K562 (cell line): Measurements from ENCODE around the gene ADCY5. TPM values are rescaled to one million over a fixed set of nuclear protein-coding genes. Genes with fewer than 3 reads are reported as not detected.

Experiments used
- ATAC-seq: fragments of 200-7000 bp; cut with Tn5 transposase; 3 replicates; pipeline ENCODE4 v1.9.1; 2020; ENCODE audit warnings: moderate library complexity
- BruUV-seq: library from RNA; stranded (reverse); fragments of 400-500 nt; replicated peaks from 2 replicates; lab custom pipeline; 2021; lab: Mats Ljungman, UMichigan
- CTCF ChIA-PET: fragments of 300-600 bp; formaldehyde crosslinking; extraction: SDS; loops from one replicate; lab custom pipeline; 2021; ENCODE audit warnings: low intra/inter-chr PET ratio; lab: Yijun Ruan, JAX
- POLR2A ChIA-PET: fragments of 300-600, 350-650 bp; sonication (Branson Sonifier 250); formaldehyde crosslinking; extraction: SDS; loops from one replicate; lab custom pipeline; 2021; ENCODE audit warnings: antibody characterized with exemption, inconsistent platforms; lab: Yijun Ruan, JAX
- DNase-seq, 4 experiments: peaks; one replicate each; pipeline versions ENCODE4 v3.0.0 to v3.0.0-alpha.2; 2011 to 2018; ENCODE audit warnings: low spot score in 3 of 4, mixed read lengths in 3 of 4; ENCODE audit errors: extremely low read depth in 1 of 4
- FAIRE-seq: peaks from 2 replicates; lab custom pipeline; 2011; peaks lifted over from hg19 to GRCh38; lab: Jason Lieb, UNC
- H2AFZ ChIP-seq: 2 replicates; pipeline ENCODE4 v1.6.0; 2011; ENCODE audit warnings: low read depth, low read length, control low read depth, inconsistent platforms
- H3K27ac ChIP-seq: fragments of 200-600 bp; 3 replicates; pipeline ENCODE4 v1.8.0; 2011; ENCODE audit warnings: low read depth, mild to moderate bottlenecking, control low read depth, inconsistent platforms, low read length, moderate library complexity, mixed read lengths; ENCODE audit errors: extremely low read depth
- H3K27me3 ChIP-seq, 2 experiments: fragments of 300-600 bp in 1 of 2; 2 replicates in 1 of 2; 3 replicates in 1 of 2; pipeline versions ENCODE4 v1.6.0 to v1.8.0; 2011; ENCODE audit warnings: inconsistent platforms in 2 of 2, low read length in 2 of 2, mild to moderate bottlenecking in 1 of 2, mixed read lengths in 1 of 2, moderate library complexity in 1 of 2; ENCODE audit not compliant: control insufficient read depth in 2 of 2, insufficient read depth in 2 of 2
- H3K36me3 ChIP-seq: fragments of 300-600 bp; 3 replicates; pipeline ENCODE4 v1.8.0; 2011; ENCODE audit warnings: mild to moderate bottlenecking, low read length, inconsistent platforms; ENCODE audit not compliant: control insufficient read depth, insufficient read depth
- H3K4me1 ChIP-seq, 2 experiments: fragments of 200-600 bp in 1 of 2; replicated peaks in 1 of 2; 2 replicates in 1 of 2; 3 replicates in 1 of 2; pipeline versions ENCODE4 v1.5.1 to v1.8.0; 2011; ENCODE audit warnings: inconsistent platforms in 2 of 2, low read length in 2 of 2, mild to moderate bottlenecking in 1 of 2, mixed read lengths in 1 of 2, moderate library complexity in 1 of 2; ENCODE audit not compliant: control insufficient read depth in 2 of 2, insufficient read depth in 2 of 2
- H3K4me2 ChIP-seq: 2 replicates; pipeline ENCODE4 v1.6.1; 2011; ENCODE audit warnings: low read length, control low read depth, inconsistent platforms, mixed read lengths; ENCODE audit not compliant: insufficient read depth
- H3K4me3 ChIP-seq: fragments of 200-600 bp; sonication (generic), shearing (Covaris generic); 2 replicates; pipeline ENCODE4 v1.5.1; 2016; ENCODE audit warnings: control low read depth, inconsistent platforms
- H3K79me2 ChIP-seq: fragments of 200-600 bp; 3 replicates; pipeline ENCODE4 v1.8.0; 2011; ENCODE audit warnings: low read length, inconsistent platforms; ENCODE audit not compliant: control insufficient read depth, insufficient read depth
- H3K9ac ChIP-seq, 2 experiments: 2 replicates each; pipeline versions ENCODE4 v1.6.0 to v1.6.1; 2011; ENCODE audit warnings: low read depth in 2 of 2, low read length in 2 of 2, control low read depth in 1 of 2, inconsistent platforms in 1 of 2, mild to moderate bottlenecking in 1 of 2, mixed read lengths in 1 of 2; ENCODE audit not compliant: insufficient read depth in 1 of 2
- H3K9me1 ChIP-seq: one replicate; pipeline ENCODE4 v1.6.0; 2011; ENCODE audit warnings: inconsistent platforms, mild to moderate bottlenecking, low read length, moderate library complexity; ENCODE audit not compliant: control insufficient read depth, insufficient read depth
- H3K9me3 ChIP-seq: replicated peaks from 2 replicates; pipeline ENCODE4 v1.5.1; 2011; ENCODE audit warnings: low read depth, low read length, inconsistent platforms; ENCODE audit not compliant: control insufficient read depth, insufficient read depth
- H4K20me1 ChIP-seq: replicated peaks from 2 replicates; pipeline ENCODE4 v1.6.1; 2011; ENCODE audit warnings: low read length, inconsistent platforms, mixed read lengths; ENCODE audit not compliant: control insufficient read depth, insufficient read depth
- CTCF ChIP-seq, 3 experiments: IDR thresholded peaks in 2 of 3; conservative IDR thresholded peaks in 1 of 3; 2 replicates each; pipeline ENCODE4 v1.5.1; 2011 to 2012; ENCODE audit warnings: low read length in 3 of 3, mild to moderate bottlenecking in 3 of 3, control low read depth in 2 of 3, improper control_type of control experiment in 1 of 3, inconsistent platforms in 1 of 3, low read depth in 1 of 3, mixed read lengths in 1 of 3, moderate library complexity in 1 of 3; ENCODE audit not compliant: insufficient read depth in 2 of 3
- HMGN3 ChIP-seq: IDR thresholded peaks from 2 replicates; pipeline ENCODE4 v1.6.1; 2011; ENCODE audit warnings: borderline replicate concordance, low read depth, mild to moderate bottlenecking, mixed read lengths, low read length; ENCODE audit not compliant: insufficient read length; ENCODE audit errors: extremely low read depth
- NELFE ChIP-seq: IDR thresholded peaks from 2 replicates; pipeline ENCODE4 v1.6.1; 2011; ENCODE audit warnings: mild to moderate bottlenecking; ENCODE audit not compliant: insufficient read depth, insufficient read length
- NEUROD1 ChIP-seq: fragments of 150-350 bp; IDR thresholded peaks from 2 replicates; pipeline ENCODE4 v1.6.1; 2014; ENCODE audit warnings: borderline replicate concordance, low read length, low read depth; ENCODE audit not compliant: partially characterized antibody
- TGIF2 ChIP-seq: sonication (generic); formaldehyde crosslinking; IDR thresholded peaks from 2 replicates; pipeline ENCODE4 v1.8.1; 2022; ENCODE audit warnings: mild to moderate bottlenecking, missing genetic modification reagents, moderate library complexity
- ZNF407 ChIP-seq: fragments of 450-650 bp; IDR thresholded peaks from 2 replicates; pipeline ENCODE4 v1.6.1; 2016; ENCODE audit warnings: low read depth
- ZNF740 ChIP-seq, 3 experiments: fragments of 200-800 bp in 1 of 3; sonication (Bioruptor generic) in 1 of 3; sonication (generic) in 1 of 3; formaldehyde crosslinking in 1 of 3; IDR thresholded peaks; 2 replicates each; pipeline versions ENCODE4 v1.6.1 to v1.8.0; 2016 to 2022; ENCODE audit warnings: mild to moderate bottlenecking in 2 of 3, missing compliant biosample characterization in 2 of 3, missing genetic modification characterization in 2 of 3, missing genetic modification reagents in 1 of 3
- WGBS: fragments of 100-300 bp; shearing (Covaris generic); methylation state at CpG from one replicate; pipeline ENCODE4 v1.1.6; 2016; ENCODE audit warnings: low coverage, mixed read lengths; ENCODE audit not compliant: insufficient coverage; ENCODE audit errors: missing lambda C conversion rate; 5-methylcytosine and 5-hydroxymethylcytosine counted together
- in situ Hi-C: fragments of 300-500 bp; cut with MboI; formaldehyde crosslinking; loops from 4 replicates; pipeline ENCODE4 v1.15.0; 2018; ENCODE audit warnings: inconsistent platforms, mixed read lengths
- intact Hi-C: fragments of 100-400 bp; cut with micrococcal nuclease; formaldehyde crosslinking; loops from 2 replicates; pipeline ENCODE4 v1.14.2; 2022
- polyA plus RNA-seq, 8 experiments: library from polyadenylated mRNA; depleted of rRNA in 4 of 8; stranded (reverse) in 5 of 8; unstranded in 3 of 8; fragments of >200 nt; fragmentation: Nextera tagmentation in 2 of 8; fragmentation: Illumina TruSeq in 1 of 8; extraction: Ambion mirVana in 2 of 8; extraction: Trizol in 1 of 8; gene quantifications; 2 replicates each; pipeline versions ENCODE4 v1.2.1 to v1.2.3, GENCODE V29; 2011 to 2014; ENCODE audit warnings: inconsistent platforms in 1 of 8, missing spikeins in 1 of 8
- total RNA-seq, 7 experiments: library from RNA; depleted of rRNA in 6 of 7; stranded (reverse); fragments of >200 nt in 6 of 7; fragmentation: Illumina TruSeq in 2 of 7; extraction: Trizol in 2 of 7; gene quantifications; 2 replicates each; pipeline versions ENCODE4 v1.2.1 to v1.2.3, GENCODE V29; 2011 to 2021; ENCODE audit warnings: low replicate concordance in 1 of 7

Gene ADCY5
- total and polyA plus RNA-seq, 9 of the 15 experiments (the other 6 are each of a cell fraction or from before 2014, with no cell fraction given): under 0.01 TPM; not detected in 8

GRCh38 chr3:123289391-123290106 is 159.3 kb downstream of the ADCY5 start (continued):
- TF ChIP-seq CTCF (IDR thresholded peaks at IDR 0.05 in 2 of 3, conservative IDR thresholded peaks at IDR 0.05 in 1 of 3; ENCODE audit: insufficient read depth in 2 of 3, low read depth in 1 of 3, low read length in 3 of 3): no peak
- TF ChIP-seq NELFE: no peak
- TF ChIP-seq ZNF740 (CRISPR knock-in tag; IDR thresholded peaks at IDR 0.05): no peak
- no peak for TF ChIP-seq ZNF740 (tag; IDR thresholded peaks at IDR 0.05)
- no peak for TF ChIP-seq HMGN3

- no peak for ATAC-seq
- TF ChIP-seq ZNF407: no peak
- TF ChIP-seq TGIF2 (CRISPR knock-in tag): no peak
- TF ChIP-seq NEUROD1: no peak
Observed at GRCh38 chr3:123287962-123288302, 161.0 kb downstream of the ADCY5 start.

More at GRCh38 chr3:123287962-123288302, 161.0 kb downstream of the ADCY5 start:
- Histone ChIP-seq H2AFZ (no peak overlapping the region), H3K9me3 (no peaks in the 10 kb centered on the region), H3K27ac (no peak overlapping the region), H4K20me1 (peaks cover 9% of the 10 kb centered on the region; the same call in 1 of the 2 replicates), H3K4me3 (no peak overlapping the region), H3K4me1 (no peaks in the 10 kb centered on the region), H3K27me3 (peaks cover 0 to 43% of the 10 kb centered on the region in 2 experiments; a peak in 3 of 5 replicates), H3K79me2 (no peaks in the 10 kb centered on the region), H3K9me1 (no peaks in the 10 kb centered on the region), H3K4me2 (no peak overlapping the region), H3K9ac (no peak overlapping the region), H3K36me3 (no peaks in the 10 kb centered on the region)
- in situ Hi-C loops: no loop called here
- no peak for FAIRE-seq
- no TSS peak for BruUV-seq
- ChIA-PET CTCF (no interaction called here), POLR2A (interaction anchor here (0.6 to 0.7 kb wide), 2 partner anchors 12 to 883 kb away, joined by 3 read pairs; no protein-coding TSS in a partner anchor)
- no peak for DNase-seq
- WGBS: 0% methylated on average over 5 of the region's 6 CpGs
- intact Hi-C loops: no loop called here
